Stimulated activated CD4-positive, alpha-beta T cell treated with anti-CD3 and anti-CD28 coated beads, Interleukin-12 subunit alpha, Interleukin-12 subunit beta, amount 100 ng/mL, for 48 hours (primary cell): ENCODE results near the gene BTBD9.

Source experiments
- DNase-seq, 3 donors: peaks; one replicate each; pipeline ENCODE4 v3.0.0-alpha.2; 2020; ENCODE audit warnings: low read depth in 2 of 3, low spot score in 1 of 3

Gene BTBD9

DNA sequence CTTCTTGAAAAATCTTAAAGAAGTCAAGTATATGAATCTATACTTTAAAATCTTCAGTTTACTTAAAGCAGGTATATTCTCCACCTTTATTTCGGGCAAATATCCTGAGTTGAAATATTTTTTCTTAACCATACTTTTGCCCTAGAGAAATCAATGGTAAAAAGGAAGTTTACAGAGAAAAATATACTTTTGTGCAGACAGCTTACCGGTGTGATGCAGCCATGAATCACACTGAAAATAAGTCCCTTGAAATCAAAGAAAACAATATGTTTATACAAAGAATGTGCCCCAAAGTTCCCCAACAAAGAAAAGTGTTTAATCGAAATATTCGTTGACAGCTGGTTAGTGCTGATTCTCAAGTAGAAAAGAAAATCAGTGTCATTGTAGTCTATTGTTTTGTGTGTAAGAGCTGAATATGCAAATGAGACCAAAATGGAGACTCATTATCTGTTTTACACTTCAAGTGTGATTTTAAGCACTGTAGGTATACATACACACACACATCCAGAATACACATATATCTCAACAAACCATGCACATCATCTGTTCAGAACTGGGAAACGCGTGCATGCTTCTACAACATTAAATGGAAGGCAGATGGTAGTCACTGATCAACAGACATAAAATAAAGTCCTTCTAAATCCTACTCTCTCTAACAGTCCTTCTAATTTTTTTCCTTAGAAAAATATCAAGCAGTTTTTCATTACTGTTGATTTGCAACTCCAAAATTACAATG, 73.3 kb downstream of the BTBD9 start:
- DNase-seq: no peak

DNA sequence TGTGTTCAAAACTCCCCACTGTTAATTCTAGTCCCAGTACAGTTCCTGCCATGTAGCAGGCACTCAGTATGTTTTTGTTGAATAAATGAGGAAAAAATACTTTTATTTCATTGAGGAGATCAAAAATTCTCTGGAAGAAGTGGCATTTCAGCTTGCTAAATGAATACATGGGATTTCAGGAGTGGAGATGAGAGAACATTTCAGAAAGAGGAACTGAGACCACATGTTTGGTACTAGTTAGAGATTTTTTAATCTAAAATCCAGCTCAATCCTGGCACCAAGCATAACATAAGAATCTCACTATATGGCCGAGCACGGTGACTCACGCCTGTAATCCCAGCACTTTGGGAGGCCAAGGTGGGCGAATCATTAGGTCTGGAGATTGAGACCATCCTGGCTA, 75.4 kb downstream of the BTBD9 start:
- no peak for DNase-seq

DNA sequence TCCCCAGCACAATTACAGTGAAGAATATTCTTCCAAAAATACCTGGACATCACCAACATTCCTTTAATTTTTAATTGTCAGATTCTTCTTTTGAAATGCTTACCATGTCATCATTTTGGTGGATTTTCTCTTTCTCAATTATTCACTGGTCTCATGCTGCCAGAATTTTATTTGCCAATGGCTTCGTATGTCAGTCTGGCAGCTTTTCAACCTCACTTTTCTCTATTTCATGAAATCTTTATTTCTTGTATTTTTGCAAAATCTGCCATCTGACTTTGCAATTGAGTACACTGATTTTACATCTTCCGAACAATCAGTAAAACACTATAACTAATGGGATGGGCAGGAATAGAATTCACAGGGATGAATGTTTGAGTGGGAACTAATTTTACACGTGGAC, 84.1 kb downstream of the BTBD9 start:
- DNase-seq: no peak

DNA sequence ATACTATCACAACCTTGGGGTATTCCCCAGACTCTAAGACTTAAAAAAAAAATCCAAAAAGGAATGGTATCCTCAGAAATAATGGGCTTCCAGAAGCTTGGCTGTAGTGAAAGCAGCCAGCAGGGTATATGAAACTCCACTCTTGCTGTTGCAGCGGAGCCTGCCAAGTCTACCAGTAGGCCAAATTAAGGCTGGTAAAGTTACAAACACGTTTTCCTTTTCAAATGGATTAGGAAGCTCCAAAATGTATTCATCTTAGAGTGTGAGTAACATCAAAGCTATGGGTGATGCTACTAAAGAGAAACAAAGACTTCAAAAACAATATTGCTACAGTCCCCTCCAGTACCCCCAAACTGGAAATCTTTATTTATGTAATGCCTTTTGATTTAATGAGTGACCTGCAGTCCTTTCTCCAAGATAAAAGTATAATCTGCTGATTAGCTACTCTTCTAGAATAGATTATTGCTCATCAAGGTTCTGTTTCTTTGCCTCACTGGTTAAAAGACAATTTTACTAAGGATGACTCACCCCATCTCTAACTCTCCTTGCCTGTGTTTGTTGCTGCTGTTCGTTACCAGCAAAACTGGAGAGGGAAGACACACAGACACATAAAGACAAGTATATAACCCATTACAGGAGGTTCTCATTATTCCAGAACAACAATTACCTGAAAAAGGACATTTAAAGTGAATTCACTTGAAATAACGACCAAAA, 84.9 kb downstream of the BTBD9 start:
- no peak for DNase-seq

DNA sequence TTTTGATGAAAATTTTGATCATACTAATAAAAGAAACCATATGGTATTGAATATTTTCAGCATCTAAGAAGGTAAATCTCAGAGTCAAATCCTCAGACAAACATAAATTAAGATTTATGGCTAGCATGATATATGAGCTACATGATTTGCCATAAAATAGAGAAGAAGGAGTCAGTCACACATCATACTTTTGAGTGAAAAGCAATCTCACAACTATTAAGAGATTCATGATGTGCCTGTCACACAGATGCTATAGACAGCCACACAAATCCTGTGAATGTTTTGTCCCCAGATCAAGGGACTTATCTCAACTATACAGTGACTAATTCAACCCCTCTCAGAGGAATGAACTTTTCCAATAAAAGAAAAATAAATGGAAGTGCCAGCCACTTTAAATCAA, 85.7 kb downstream of the BTBD9 start:
- no peak for DNase-seq

DNA sequence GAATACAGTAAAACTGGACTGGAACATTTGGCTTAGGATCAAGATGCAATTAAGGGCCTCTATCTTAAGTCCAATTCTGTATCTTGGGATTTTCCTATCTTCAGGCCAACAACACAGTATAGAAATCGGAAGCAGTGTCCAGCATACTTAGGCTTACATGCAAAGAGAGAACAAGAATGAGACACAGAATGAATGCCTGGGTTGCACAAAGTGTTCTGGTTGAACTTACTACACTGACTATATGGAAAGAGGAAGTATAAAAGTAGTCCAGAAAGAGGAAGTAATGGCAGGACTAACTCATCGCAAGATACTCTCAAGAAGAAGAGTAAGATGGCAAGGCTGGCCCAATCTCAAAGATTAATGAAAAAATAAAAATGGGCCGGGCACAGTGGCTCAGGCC, 87.6 kb downstream of the BTBD9 start:
- DNase-seq: no peak

DNA sequence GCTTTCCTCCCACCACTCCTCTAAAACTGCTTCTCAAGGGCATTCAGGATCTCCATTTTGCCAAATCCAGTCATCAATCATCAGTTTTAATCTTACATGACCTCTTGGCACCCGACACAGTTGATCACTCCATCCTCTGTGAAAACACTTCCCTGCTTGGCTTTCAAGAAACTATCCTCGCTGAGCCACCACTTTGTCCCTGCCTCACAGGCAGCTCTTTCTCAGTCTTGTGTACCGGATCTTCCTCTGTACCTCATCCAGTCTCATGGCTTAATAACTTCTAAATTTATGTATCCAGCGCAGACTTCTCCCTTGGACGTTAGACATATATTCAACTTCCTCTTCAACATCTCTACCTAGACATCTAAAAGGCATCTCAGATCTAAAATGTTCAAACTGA, 89.9 kb downstream of the BTBD9 start:
- no peak for DNase-seq

DNA sequence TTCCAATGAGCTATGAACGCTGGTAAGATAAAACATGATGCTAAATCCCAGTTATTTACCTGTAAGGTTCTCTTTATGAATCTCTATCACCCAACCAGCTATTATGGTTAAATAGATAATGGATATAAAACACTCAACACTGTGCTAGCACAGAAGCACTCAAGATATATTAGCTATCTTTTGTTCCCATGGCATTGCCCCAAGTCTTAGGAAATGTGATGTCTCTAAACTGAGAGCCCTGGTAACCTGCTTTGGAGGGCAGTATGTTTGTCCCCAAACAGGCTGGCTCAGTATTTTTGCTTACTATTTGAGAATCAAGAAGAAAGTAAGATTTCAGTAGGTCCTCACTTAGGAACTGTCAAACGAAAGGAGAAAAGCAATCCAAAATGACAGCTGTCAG, 90.5 kb downstream of the BTBD9 start:
- DNase-seq: no peak

DNA sequence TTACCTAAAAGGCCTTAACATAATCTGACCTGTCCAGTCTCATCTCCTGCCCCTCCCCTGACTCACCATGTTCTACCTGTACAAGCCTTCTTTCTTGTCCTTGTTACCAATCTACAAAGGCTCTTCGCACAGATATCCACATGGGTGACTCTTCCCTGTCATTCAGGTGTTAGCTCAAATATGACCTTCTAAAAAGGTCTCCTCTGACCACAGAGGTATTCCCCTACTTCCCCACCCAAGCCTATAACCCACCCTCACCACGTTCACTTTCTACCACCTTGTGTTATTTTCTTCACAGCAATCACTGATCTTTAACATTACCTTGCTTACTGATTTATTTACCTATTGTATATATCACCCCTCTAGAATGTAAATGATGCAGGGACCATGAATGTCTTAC, 96.7 kb downstream of the BTBD9 start:
- DNase-seq: no peak

DNA sequence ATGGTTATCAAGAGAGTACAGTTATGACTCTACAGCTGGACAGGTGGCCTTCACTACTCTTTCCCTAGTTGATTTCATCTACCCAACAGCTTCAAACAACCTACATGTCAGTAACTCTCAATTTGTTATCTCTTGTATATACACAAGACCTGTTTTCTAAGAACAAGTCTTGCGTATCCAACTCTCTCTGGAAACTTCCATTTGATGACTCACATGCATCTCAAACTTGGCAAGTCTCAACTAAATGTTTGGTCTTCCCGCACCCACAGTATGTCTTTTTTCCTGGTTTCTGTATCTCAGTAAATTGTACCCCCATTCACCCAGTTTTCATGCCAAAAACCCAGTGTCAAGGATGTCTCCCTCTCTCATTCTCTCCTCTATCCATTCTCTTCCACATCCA, 97.7 kb downstream of the BTBD9 start:
- no peak for DNase-seq

DNA sequence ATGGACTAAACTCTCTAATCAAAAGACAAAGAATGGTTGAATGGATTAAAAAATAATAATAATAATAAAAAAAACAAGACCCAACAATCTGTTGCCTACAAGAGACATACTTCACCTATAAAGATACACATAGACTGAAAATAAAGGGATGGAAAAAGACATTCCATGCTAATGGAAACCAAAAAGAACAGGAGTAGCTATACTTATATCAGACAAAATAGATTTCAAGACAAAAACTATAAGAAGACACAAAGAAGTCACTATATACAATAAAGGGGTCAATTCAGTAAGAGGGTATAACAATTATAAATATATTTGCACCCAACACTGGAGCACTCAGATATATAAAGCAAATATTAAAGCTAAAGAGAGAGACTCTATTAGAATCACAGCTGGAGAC, 106.7 kb downstream of the BTBD9 start:
- no peak for DNase-seq

DNA sequence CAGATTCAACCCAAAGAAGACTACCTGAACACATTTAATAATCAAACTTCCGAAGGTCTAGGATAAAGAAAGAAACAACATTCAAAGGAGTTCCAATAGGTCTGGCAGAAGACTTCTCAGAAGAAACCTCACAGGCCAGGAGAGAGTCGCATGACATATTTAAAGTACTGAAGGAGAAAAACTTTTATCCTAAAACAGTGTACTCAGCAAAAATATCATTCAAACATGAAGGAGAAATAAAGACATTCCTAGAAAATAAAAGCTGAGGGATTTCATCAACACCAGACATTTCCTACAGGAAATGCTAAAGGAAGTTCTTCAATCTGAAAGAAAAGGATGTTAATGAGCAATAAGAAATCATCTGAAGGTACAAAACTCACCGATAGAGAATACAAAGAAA, 108.6 kb downstream of the BTBD9 start:
- DNase-seq: no peak

DNA sequence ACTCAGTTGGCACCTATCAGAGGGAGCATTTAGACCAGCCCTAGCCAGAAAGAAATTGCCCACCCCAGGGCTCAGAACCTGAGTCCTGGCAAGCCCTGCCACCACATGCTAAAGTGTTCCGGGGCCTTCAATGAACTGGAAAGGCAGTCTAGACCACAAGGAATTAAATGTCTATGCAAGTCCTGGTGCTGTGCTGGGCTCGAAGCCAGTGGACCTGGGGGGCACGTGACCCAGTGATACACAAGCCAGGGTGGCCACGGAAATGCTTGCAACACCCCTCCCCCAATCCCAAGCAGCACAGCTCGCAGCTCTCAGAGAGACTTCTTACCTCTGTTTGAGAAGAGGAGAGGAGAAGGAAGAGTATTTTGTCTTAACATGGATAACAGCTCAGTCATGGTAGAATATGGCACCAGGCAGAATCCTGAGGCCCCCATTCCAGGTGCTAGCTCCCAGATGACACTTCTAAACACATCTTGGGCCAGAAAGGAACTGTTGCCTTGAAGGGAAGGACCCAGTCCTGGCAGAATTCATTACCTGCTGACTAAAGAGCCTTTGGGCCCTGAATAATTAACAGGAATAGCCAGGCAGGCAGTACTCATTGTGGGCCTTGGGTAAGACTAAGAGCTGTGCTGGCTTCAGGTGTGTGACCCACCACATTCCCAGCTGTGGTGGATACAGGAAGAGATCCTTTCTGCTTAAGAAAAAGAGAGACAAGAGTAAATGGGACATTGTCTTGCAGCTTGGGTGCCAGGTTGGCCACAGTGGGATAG, 111.3 kb downstream of the BTBD9 start:
- DNase-seq: no peak

DNA sequence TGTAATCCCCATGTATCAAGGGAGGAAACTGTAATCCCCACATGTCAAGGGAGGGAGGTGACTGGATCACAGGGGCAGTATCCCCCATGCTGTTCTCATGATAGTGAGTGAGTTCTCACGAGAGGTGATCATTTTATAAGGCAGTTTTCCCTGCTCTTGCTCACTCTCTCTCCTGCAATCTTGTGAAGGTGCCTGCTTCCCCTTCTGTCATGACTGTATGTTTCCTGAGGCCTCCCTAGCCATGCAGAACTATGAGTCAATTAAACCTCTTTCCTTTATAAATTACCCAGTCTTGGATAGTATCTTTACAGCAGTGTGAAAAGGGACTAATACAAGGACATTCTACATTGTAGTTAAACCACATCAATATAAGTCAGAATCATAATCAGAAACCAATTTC, 112.4 kb downstream of the BTBD9 start:
- no peak for DNase-seq

DNA sequence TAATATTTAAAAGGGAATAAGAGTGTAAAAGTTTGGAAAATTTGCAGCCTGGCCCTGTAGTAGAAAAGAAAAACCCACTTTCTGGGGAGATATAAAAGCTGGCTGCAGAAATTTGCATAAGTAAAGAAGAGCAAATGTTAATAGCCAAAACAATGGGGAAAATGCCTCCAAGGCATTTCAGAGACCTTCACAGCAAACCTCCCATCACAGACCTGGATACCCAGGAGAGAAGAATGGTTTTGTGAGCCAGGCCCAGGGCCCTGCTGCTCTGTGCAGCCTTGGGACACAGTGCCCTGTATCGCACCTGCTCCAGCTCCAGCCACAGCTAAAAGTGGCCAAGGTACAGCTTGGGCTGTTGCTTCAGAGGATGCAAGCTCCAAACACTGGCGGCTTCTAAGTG, 113.8 kb downstream of the BTBD9 start:
- no peak for DNase-seq

DNA sequence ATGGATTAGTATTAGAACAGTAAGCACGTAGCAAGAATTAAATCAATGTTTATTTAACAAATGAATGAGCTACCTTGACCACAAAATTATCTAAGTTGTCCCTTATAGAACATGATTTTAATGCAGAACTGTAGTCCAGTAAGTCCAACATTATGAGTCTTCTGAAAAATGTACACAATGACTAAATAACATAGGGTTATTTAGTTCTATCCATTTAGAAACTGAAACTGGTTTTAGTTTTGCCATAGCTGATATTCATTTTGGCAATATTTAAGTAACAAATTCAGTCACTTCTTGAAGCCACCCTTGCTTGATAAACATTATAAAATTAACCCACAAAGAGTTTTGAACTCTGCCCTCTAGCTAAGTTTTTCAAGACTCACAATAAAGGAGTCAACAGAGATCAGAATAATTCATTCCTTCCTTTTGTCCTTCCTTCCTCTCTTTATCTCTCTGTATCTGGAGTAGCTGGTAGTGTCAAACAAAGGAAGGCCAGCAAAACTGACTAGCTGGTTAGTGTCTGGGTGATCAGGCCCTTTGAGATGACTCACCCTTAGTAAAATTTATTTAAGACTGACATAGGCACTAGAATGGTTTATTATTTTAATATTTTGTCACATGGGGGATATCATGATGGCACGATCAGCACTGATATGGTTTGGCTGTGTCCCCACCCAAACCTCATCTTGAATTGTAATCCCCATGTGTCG, 115.1 kb downstream of the BTBD9 start:
- no peak for DNase-seq

DNA sequence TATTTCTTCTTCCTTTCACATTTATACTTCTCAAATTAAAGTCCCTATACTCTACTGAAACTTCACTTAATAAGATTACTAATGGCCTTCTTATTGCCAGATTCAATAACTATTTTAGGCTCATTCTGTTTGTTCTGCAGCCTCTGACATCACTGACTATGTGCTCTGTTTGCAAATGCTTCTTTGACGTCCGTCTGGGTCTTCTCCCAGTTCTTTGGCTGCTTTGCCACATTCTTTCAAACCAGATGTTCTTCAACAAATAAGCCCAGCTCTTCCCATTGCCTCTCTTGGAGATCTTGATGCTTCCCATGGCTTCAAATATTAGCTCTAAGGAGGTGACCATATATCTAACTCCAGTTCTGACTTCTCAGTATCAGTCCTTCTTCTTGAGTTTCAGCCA, 117.4 kb downstream of the BTBD9 start:
- DNase-seq: no peak

DNA sequence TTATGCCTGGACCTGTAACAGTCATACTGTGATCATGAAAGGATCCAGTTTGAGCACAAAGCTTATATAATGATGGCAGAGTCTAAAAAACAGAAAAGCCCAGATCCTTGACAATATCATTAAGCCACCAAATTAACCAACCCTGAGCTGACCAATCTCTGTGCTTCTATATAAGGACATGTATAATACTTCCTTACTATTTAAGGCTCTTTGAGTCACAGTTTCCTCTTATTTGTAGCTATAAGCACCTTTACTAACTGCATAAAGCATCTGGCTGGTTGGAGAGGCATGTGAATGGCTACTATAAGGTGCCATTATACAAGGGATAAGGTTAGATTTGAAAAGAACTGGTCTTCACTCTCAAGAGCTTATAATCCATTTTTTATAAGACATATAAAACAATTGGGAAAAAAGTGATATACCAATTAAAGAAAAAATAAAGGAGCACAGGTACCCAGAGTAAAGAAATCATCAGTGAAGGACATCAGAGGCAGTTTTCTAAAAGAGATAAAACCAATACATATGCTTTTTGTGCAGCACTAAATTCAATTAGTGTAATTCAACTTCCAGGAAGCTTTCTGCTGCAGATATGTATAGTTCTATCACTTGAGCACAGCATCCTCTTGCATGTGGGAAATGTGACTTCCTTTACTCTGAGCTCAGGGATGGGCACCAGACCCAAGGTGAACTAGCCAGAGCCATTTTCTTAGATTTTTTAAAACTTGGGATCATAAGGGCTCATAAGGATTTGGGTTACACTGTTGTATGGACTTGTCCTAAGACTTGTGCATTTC, 121.0 kb downstream of the BTBD9 start:
- no peak for DNase-seq

DNA sequence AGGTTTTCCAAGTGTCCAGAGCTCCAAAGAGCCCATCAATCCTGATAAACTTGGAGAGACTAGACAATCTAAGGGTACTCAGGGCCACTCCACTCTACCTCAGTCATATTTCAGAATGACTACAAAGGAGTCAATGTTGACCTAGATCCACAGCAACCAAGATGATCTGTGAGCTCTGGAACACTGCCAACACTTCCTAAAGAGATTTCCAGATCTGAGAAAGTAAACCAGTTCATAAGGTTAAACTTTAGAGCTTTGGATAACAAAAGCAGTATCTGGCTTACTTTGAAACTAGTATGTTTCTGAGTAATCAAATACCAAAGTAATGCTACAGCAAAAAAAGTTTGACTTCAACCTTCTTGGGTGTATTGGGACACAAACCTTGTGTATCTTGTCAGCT, 122.7 kb downstream of the BTBD9 start:
- DNase-seq: no peak

DNA sequence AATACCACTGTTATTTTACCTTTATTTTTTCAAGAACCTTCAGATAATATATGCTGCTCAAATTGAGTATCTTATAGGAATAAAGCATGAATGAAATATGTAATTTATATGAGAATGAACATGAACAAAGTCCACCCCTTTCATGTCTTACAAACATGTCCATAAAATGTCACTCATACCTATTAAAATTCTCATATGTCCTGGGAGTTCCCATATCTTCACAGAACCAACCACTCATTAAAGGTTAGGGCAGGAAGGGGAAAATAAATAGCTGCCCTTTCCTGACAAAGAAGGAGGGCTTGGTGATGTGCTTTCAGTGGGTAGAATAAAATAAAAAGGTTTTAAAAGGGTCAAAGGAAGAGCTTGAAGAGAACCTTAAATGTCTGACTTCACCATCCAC, 125.3 kb downstream of the BTBD9 start:
- DNase-seq: no peak

DNA sequence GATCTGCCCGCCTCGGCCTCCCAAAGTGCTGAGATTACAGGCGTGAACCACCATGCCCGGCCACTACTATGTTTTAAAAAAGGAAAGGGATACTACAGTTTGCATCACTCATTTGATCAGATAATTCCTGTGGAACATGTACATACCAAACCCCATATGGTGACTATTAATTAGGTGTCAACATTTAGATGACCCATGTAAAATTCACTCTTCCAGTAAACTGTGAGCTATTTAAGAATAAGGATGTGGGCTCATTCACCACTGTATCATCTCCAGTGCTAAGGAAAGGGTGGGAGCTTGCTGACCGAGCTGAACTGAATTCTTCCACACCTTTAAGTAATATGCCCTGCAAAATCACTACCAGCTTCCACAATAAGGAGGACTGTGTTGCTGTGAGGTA, 127.5 kb downstream of the BTBD9 start:
- no peak for DNase-seq
